T-helper 2 cell treated with Interferon-gamma antibody and Interleukin-4, amounts not matched to agents 5 μg/mL and 100 μg/mL, for 36 hours (primary cell): ENCODE results near the gene ADGRD1.

Experiments
- DNase-seq: peaks from one replicate; pipeline ENCODE4 v3.0.0; 2021; ENCODE audit warnings: low spot score
- H3K27ac Mint-ChIP-seq: one replicate; pipeline ENCODE4 v1.8.0; 2021; ENCODE audit warnings: mild to moderate bottlenecking, mixed read lengths
- H3K27me3 Mint-ChIP-seq: one replicate; pipeline ENCODE4 v1.8.0; 2021; ENCODE audit warnings: low read depth, mixed read lengths
- H3K36me3 Mint-ChIP-seq: one replicate; pipeline ENCODE4 v1.8.0; 2021; ENCODE audit warnings: low read depth, mixed read lengths
- H3K4me1 Mint-ChIP-seq: one replicate; pipeline ENCODE4 v1.8.0; 2021; ENCODE audit warnings: low read depth, mixed read lengths
- H3K4me3 Mint-ChIP-seq: one replicate; pipeline ENCODE4 v1.8.0; 2022; ENCODE audit warnings: mild to moderate bottlenecking, moderate library complexity, mixed read lengths
- H3K9me3 Mint-ChIP-seq: one replicate; pipeline ENCODE4 v1.8.0; 2021; ENCODE audit warnings: mixed read lengths

Gene ADGRD1

DNA sequence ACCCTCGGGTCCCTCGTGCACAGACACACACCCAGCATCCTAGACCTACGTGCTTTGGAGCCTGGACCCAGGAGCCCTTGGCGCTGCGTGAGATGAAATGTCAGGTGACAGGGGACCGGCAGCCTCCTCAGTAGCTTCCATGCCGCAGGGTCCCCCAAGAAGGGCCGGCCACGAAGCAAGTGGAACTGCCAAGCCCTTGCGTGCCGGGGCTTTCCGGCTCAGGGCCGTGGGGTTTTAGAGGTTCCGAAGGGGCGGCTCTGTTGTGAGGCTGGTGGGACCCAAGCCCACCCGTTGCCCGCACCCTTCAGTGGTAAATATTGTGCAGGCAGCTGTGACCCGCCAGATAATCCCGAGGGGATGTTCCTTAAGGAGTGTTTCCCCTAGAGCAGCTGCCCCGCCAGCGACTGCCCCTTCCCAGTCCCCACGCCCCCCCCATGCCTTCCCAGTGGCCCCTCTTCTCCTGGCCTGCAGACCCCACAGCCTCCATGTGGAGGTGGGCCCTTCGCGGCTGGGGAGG, 133.7 kb downstream of the ADGRD1 start:
- DNase-seq, result no peak
- no peaks in the 10 kb centered on the region for H3K36me3 Mint-ChIP-seq
- peaks cover 12% of the 10 kb centered on the region for H3K4me1 Mint-ChIP-seq

DNA sequence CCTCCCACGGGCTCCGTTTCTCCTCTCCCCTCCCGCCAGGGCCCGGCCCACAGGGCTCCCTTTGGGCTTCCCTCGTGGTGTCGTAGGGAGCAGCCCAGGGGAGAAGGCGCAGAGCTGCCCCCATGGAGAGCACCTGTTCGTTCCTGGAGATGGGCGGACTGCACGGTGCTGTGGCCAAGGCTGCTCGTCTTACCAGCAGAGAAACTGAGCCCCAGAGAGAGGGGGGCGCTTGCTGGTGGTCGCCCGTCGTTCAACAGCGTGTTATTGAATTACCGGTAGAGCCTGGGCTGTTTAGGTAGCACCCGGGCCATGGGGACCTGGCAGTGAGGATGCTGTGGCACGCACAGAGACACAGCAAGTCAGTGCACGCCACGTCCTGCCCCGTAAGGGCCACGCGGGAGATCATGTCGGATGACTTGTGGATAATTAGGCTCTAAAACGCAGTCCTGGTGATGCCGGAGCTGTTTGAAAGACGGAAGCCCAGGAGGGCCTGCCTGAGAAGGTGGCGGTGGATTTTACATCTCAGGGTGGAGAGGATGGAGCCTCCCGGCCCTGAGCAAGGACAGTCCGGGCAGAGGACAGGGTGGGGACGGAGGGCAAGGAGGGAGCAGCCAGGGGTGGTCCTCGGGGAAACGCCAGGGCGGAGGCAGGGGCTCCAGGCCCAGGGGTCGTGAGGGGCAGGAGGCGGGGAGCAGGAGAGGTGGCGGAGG, 134.4 kb downstream of the ADGRD1 start:
- Mint-ChIP-seq H3K4me1 (peaks cover 15% of the 10 kb centered on the region), H3K27ac (no peak overlapping the region), H3K27me3 (no peaks in the 10 kb centered on the region), H3K9me3 (no peaks in the 10 kb centered on the region), H3K4me3 (no peak overlapping the region), H3K36me3 (no peaks in the 10 kb centered on the region)
- DNase-seq, result no peak

More for the DNA sequence above, 133.7 kb downstream of the ADGRD1 start:
- Mint-ChIP-seq H3K27me3 (no peaks in the 10 kb centered on the region), H3K9me3 (no peaks in the 10 kb centered on the region), H3K27ac (no peak overlapping the region), H3K4me3 (no peak overlapping the region)

DNA sequence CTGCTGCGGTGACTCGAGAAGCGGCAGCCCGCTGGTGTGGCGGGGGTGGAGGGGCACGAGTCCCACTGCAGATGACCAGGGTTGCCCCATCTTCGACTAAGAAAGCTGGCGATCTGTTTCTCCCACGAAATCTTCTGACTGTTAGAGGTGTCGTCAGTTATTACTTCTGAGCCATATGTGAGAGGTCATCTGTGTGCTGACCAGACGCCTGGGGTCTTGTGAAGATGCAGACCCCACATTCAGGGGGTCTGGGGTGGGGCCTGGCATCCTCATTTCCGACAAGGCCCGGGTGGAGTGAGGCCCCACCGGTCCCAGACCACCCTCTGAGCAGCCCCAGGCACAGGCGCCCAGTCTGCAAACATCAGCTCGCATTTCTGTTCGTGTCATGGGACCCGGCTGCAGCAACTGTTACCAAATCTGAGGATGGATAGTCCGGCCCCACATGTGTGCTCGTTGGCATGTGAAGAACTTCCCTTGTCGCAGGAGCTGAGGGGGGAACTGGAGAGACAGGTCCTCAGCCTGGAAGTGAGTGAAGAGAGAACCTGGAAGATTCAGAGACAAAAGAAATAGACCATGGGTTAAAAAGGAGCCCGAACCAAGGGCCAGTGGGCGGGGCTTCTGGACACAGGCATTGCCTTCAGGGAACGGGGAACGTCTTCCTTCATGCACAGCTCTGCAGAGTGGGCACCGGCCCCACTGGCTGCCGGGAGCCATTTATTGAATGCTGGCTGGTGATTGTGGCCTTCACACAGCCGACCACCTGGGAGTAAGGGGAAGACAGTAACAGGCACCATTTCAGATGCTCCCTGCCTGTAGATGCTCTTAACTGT, 135.2 kb downstream of the ADGRD1 start:
- Mint-ChIP-seq H3K4me1 (peaks cover 17% of the 10 kb centered on the region), H3K27ac (no peak overlapping the region), H3K27me3 (no peaks in the 10 kb centered on the region), H3K4me3 (no peak overlapping the region), H3K36me3 (no peaks in the 10 kb centered on the region), H3K9me3 (no peaks in the 10 kb centered on the region)
- no peak for DNase-seq

DNA sequence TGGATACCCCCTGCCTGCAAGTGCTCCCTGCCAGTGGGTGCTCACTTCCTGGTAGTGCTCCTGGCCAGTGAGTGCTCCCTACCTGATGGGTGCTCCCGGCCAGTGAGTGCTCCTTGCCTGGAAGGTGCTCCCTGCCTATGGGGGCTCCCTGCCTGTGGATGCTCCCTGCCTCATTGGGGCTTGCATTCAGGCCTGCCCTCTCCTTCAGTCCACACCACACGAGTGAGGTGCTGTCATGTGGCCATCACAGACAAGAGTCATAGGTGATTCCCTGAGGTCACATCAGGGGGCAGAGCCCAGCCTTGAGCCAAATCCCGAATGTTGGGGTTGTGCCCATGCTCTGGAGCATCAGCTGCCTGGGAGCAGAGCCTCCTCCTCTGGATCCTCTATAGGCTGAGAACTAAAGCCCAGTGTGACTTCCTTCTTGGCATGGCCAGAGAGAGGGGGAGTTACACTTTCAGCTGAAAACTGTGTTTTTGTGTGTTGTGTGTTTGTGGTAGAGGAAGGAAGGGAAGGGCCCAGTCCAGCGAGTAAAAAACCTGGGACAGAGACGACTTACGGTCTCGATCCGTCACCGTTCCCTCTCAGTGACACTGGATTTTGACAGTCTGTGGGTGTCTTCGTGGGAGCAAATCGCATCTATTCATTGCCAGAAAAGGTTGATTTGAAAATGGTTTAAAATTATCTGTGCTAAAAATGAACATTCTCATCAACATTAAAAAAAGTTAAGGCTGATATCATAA, 136.0 kb downstream of the ADGRD1 start:
- no peak for DNase-seq
- Mint-ChIP-seq H3K27me3 (no peaks in the 10 kb centered on the region), H3K4me1 (peaks cover 17% of the 10 kb centered on the region), H3K9me3 (no peaks in the 10 kb centered on the region), H3K36me3 (no peaks in the 10 kb centered on the region), H3K4me3 (no peak overlapping the region), H3K27ac (no peak overlapping the region)

DNA sequence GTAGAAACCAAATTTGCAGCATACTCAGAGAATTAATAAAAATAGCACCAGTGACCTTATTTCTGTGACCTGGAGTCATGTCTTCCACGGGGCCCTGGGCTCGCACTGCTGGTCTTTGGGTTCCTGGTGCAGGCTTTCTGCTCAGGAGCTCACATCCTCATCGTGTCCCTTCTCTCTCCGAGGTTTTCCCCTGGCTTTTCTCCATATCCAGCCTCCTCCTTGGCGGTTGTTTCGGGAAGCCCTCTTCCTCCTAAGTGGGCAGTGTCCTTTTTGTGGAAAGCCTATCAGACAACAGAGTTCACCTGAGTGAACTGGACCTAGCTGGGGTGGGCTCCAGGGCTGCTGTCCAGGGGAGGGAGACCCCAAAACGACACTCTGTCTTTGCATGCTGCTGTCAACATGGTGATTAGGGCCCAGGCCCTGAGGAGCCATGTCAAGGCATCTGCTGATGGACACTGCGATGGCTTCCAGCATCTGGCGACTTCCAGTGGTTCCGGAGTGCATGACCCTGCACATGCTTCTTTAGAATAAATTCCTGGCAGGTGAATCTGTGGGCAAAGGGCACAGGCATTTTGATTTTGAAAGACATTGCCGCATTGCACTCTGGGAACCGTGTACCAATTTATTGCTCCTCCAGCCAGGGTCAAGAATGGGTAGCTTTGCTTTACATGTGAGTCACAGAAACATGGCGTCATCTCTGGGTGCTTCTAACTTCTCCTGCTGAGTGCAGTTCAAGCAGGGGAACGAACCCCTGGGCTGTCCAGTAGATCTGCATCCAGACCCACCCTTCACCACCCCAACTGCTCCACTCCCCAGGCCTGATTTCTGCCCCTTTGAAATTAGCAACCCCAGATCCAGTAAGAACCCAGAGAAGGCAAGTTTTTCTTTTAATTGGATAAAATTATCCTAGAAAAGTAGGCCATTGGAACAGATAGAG, 136.8 kb downstream of the ADGRD1 start:
- H3K4me3 Mint-ChIP-seq, result no peak overlapping the region
- no peak overlapping the region for H3K27ac Mint-ChIP-seq
- no peaks in the 10 kb centered on the region for H3K36me3 Mint-ChIP-seq
- no peaks in the 10 kb centered on the region for H3K9me3 Mint-ChIP-seq
- H3K4me1 Mint-ChIP-seq, result peaks cover 15% of the 10 kb centered on the region
- no peak for DNase-seq
- no peaks in the 10 kb centered on the region for H3K27me3 Mint-ChIP-seq

DNA sequence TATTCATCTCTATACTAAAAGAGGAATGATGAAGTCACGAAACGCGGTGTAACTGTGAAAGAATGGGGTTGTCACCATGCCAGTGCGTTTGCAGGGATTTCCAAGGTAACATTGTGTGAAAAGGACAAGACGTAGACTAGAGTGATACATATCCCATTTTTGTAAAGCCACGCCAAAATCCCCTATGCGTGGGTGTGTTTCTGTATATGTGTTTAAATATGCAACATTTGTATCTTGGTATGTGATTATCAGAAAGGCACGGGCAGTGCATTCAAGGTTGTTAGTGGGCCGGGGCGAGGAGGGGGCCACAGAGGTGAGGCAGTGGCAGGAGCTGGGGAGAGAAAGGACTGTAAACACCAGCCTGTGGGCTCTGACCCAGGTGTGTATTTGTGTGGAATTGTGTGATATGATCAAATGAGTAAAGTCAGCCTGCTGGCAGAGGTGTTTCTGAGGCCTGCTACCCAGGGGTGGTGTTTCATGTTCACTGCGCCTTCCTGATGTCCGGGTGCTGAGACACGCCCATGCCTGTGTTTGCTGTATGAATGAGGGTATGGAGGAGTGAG, 137.8 kb downstream of the ADGRD1 start:
- DNase-seq, result peak; percentile 81
- peak overlapping the region; percentile 85 for H3K27ac Mint-ChIP-seq

DNA sequence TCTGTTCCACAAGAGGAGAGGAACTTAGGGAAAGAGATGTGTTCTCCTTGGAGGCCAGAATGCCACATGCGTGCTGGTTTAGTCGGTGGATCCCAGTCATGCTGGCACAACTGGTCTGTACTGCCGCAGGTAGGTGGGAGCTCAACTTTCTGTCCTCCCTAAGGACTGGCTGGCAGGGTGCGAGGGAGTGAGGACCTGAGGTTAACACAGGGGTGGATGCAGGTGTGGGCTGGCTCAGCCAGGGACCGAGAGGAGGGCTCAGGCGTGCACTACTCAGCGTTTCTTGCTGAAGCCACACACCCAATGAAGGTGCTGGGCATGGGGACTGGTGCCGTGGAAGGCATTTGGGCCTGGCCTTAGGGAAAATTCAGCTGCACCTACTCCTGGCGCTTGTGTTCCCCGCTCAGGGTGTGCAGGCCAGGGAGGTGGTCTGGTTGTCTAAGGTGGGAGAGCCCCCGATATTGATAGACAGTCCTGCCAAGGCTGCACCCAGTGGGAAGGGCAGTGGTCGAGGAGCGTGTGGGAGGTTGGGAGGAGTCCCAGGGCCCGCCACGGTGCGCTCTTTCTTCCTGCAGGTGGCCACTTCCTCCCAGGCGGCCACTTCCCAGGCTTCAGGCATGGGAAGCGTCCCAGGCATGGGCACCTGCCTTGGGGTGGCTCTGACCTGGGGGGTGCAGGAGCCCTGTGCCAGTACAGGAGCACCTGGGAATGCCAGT, 138.4 kb downstream of the ADGRD1 start:
- Mint-ChIP-seq H3K36me3 (no peaks in the 10 kb centered on the region), H3K27me3 (no peaks in the 10 kb centered on the region), H3K4me1 (peaks cover 15% of the 10 kb centered on the region), H3K4me3 (peak overlapping the region; percentile 55), H3K9me3 (no peaks in the 10 kb centered on the region), H3K27ac (peak overlapping the region; percentile 85)
- no peak for DNase-seq

More for the DNA sequence above, 137.8 kb downstream of the ADGRD1 start:
- Mint-ChIP-seq H3K36me3 (no peaks in the 10 kb centered on the region), H3K4me3 (peak overlapping the region; percentile 55), H3K4me1 (peaks cover 15% of the 10 kb centered on the region), H3K27me3 (no peaks in the 10 kb centered on the region), H3K9me3 (no peaks in the 10 kb centered on the region)

DNA sequence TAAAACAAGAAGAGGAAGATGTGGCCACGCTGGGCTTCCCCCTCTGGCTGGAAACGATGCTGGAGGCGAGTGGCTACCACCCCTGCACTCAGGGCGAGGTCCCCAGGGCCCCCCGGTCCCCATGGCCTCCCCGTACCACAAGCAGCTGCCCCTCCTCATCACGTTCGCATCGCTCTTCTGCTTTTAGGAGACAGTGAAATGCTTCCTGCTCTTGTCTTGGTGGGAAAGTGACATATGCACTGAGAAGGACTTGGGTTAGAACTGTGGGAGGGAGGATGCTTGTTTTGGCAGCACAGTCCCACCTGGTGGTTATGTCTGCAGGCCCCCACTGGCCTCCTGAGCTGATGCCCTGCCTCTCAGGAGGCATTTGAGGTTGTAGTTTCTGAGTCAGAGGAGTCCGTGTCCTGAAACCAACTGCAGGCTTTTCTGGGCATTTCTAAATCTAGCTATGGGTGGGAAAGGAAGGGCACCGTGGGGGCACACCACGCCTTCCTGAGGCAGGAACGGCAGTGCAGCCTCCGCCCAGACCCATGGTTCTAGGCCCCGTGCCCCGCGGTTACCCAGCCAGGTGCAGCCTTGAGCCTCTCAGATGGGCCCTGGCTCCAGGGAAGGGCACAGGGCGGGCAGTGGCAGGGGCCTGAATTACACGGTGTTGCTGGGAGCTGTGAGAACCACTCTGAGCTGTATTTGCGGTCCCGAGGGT, 139.3 kb downstream of the ADGRD1 start:
- no peaks in the 10 kb centered on the region for H3K27me3 Mint-ChIP-seq
- H3K27ac Mint-ChIP-seq, result peak overlapping the region; percentile 77
- DNase-seq, result peak; percentile 71

DNA sequence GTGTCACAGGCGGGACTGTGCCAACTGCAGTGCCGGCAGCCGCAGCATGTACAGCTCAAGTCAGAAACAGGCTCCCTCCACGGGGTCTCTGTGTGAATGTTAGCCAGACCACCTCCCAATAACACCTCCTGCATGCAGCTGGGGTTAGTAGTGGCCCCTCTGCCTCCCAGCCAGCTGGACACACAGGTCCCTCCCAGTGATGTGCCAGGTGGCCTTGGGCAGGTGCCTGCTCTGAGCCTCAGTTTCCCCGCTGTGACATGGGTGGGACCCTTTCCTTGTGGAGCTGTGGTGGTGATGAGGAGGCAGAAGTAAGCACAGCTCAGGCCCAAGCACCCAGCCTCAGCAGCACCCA, 139.9 kb downstream of the ADGRD1 start:
- H3K4me3 Mint-ChIP-seq, result peak overlapping the region; percentile 75
- no peaks in the 10 kb centered on the region for H3K36me3 Mint-ChIP-seq
- no peaks in the 10 kb centered on the region for H3K27me3 Mint-ChIP-seq
- peak overlapping the region; percentile 77 for H3K27ac Mint-ChIP-seq
- peaks cover 15% of the 10 kb centered on the region for H3K4me1 Mint-ChIP-seq
- no peak for DNase-seq
- no peaks in the 10 kb centered on the region for H3K9me3 Mint-ChIP-seq

More for the DNA sequence above, 139.3 kb downstream of the ADGRD1 start:
- peaks cover 15% of the 10 kb centered on the region for H3K4me1 Mint-ChIP-seq
- H3K9me3 Mint-ChIP-seq, result no peaks in the 10 kb centered on the region
- no peaks in the 10 kb centered on the region for H3K36me3 Mint-ChIP-seq
- H3K4me3 Mint-ChIP-seq, result peak overlapping the region; percentile 75

DNA sequence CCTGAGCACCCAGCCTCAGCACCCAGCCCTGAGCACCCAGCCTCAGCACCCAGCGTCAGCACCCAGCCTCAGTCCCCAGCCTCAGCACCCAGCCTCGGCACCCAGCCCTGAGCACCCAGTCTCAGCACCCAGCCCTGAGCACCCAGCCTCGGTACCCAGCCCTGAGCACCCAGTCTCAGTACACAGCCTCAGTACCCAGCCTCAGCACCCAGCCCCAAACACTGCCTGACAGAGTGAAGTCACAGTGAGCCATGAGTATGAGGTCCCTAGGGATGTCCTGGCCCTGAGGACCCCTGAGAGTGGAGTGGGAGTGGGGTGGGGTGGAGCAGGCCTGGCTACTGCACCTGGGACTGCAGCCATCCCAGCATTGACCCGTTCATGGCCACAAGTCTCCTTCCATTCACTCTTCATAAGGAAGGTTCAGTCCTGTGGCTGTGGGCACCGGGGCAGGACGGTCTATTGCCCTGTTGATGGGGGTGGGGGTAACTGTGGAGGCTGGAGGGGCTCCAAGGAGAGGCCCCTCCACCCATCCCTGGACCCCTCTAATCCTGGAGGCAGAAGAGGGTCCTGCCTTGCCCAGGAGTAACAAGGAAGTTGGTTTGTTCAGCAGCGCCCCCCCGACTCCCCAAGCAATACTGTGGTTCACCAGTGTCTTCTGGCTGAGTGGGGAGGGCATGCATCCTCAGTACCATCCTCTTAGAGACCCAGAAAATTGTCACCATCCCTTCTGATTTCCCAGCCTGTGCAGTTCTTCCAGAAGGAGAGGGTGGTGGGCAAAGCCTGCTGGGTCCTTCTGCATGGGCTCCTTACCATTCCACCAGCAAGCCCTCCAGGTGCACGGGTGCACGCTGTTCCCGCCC, 140.5 kb downstream of the ADGRD1 start:
- Mint-ChIP-seq H3K9me3 (no peaks in the 10 kb centered on the region), H3K27ac (peak overlapping the region; percentile 77), H3K27me3 (no peaks in the 10 kb centered on the region), H3K36me3 (no peaks in the 10 kb centered on the region), H3K4me3 (no peak overlapping the region), H3K4me1 (peaks cover 15% of the 10 kb centered on the region)
- DNase-seq, result no peak
